K562 (cell line): ENCODE data around the gene RREB1. TPM values are rescaled to one million over a fixed set of nuclear protein-coding genes. Genes with fewer than 3 reads are reported as not detected.

Experiments
- ARHGAP35 ChIP-seq: fragments of 450-650 bp; IDR thresholded peaks from 2 replicates; pipeline ENCODE4 v1.6.1; 2018; ENCODE audit not compliant: partially characterized antibody
- CBFB ChIP-seq: sonication (generic); formaldehyde crosslinking; IDR thresholded peaks from 2 replicates; pipeline ENCODE4 v1.4.0; 2020; ENCODE audit warnings: mild to moderate bottlenecking, missing genetic modification reagents
- CBX1 ChIP-seq: sonication (generic); IDR thresholded peaks from 2 replicates; pipeline ENCODE4 v1.6.1; 2016; ENCODE audit warnings: antibody characterized with exemption, low read depth, mild to moderate bottlenecking
- CREM ChIP-seq: IDR thresholded peaks from 2 replicates; pipeline ENCODE4 v1.6.1; 2014; ENCODE audit warnings: antibody characterized with exemption, low read depth
- EHMT2 ChIP-seq: fragments of 450-650 bp; IDR thresholded peaks from 2 replicates; pipeline ENCODE4 v1.6.1; 2018; ENCODE audit warnings: antibody characterized with exemption
- FOXJ3 ChIP-seq: sonication (generic); formaldehyde crosslinking; IDR thresholded peaks from 2 replicates; pipeline ENCODE4 v1.4.0; 2020; ENCODE audit warnings: mild to moderate bottlenecking, missing genetic modification reagents
- FOXK2 ChIP-seq, 2 experiments: fragments of 450-650 bp; IDR thresholded peaks in 1 of 2; conservative IDR thresholded peaks in 1 of 2; 2 replicates each; pipeline ENCODE4 v1.6.1; 2016; ENCODE audit warnings: low read depth in 2 of 2, mild to moderate bottlenecking in 1 of 2
- GABPB2 ChIP-seq: fragments of 250-450 bp; sonication (Bioruptor Pico); conservative IDR thresholded peaks from 2 replicates; pipeline ENCODE4 v1.5.1; 2021; ENCODE audit warnings: mild to moderate bottlenecking
- HLTF ChIP-seq: fragments of 450-650 bp; IDR thresholded peaks from 2 replicates; pipeline ENCODE4 v1.6.1; 2016
- HMGN3 ChIP-seq: IDR thresholded peaks from 2 replicates; pipeline ENCODE4 v1.6.1; 2011; ENCODE audit warnings: borderline replicate concordance, low read depth, mild to moderate bottlenecking, mixed read lengths, low read length; ENCODE audit not compliant: insufficient read length; ENCODE audit errors: extremely low read depth
- NR2C2 ChIP-seq, 2 experiments: fragments of 200-800 bp in 1 of 2; sonication (Bioruptor generic) in 1 of 2; sonication (generic) in 1 of 2; formaldehyde crosslinking in 1 of 2; IDR thresholded peaks; 2 replicates each; pipeline versions ENCODE4 v1.6.1 to v1.8.0; 2016 to 2022; ENCODE audit warnings: mild to moderate bottlenecking in 1 of 2, missing compliant biosample characterization in 1 of 2, missing genetic modification characterization in 1 of 2, missing genetic modification reagents in 1 of 2
- PCBP1 ChIP-seq: fragments of 200-400 bp; formaldehyde crosslinking; IDR thresholded peaks from 2 replicates; pipeline ENCODE4 v1.6.1; 2018; ENCODE audit warnings: mild to moderate bottlenecking, low read depth, low read length; ENCODE audit not compliant: poor library complexity, severe bottlenecking
- RFX5 ChIP-seq: IDR thresholded peaks from 2 replicates; pipeline ENCODE4 v1.6.1; 2011; ENCODE audit warnings: low read depth, mild to moderate bottlenecking, improper control_type of control experiment, low read length
- SLC30A9 ChIP-seq: fragments of 250-450 bp; sonication (Bioruptor Pico); IDR thresholded peaks from 2 replicates; pipeline ENCODE4 v1.8.0; 2022; ENCODE audit warnings: mild to moderate bottlenecking, moderate library complexity
- SMARCC2 ChIP-seq: fragments of 450-650 bp; IDR thresholded peaks from 2 replicates; pipeline ENCODE4 v1.6.1; 2017; ENCODE audit warnings: antibody characterized with exemption, moderate library complexity, mild to moderate bottlenecking, low read depth
- USF2 ChIP-seq: sonication (generic); formaldehyde crosslinking; IDR thresholded peaks from 2 replicates; pipeline ENCODE4 v1.5.0; 2020; ENCODE audit warnings: missing genetic modification reagents
- ZNF431 ChIP-seq: sonication (generic); formaldehyde crosslinking; IDR thresholded peaks from 2 replicates; pipeline ENCODE4 v1.8.0; 2022; ENCODE audit warnings: mild to moderate bottlenecking, missing genetic modification reagents
- ZNF583 ChIP-seq: fragments of 250-450 bp; sonication (Bioruptor Pico); IDR thresholded peaks from 2 replicates; pipeline ENCODE4 v1.4.0; 2020
- ZNF589 ChIP-seq: fragments of 200-800 bp; sonication (Bioruptor generic); IDR thresholded peaks from 2 replicates; pipeline ENCODE4 v1.6.1; 2016; ENCODE audit warnings: low read depth, missing genetic modification characterization, missing compliant biosample characterization
- ZNF592 ChIP-seq: fragments of 450-650 bp; IDR thresholded peaks from 2 replicates; pipeline ENCODE4 v1.6.1; 2017; ENCODE audit warnings: antibody characterized with exemption, mild to moderate bottlenecking
- ZNF764 ChIP-seq: fragments of 250-450 bp; sonication (Bioruptor Pico); IDR thresholded peaks from 2 replicates; pipeline ENCODE4 v1.4.0; 2020; ENCODE audit warnings: low read depth, mild to moderate bottlenecking, moderate library complexity
- ZNF77 ChIP-seq: fragments of 250-450 bp; sonication (Bioruptor Pico); IDR thresholded peaks from 2 replicates; pipeline ENCODE4 v1.5.0; 2020
- ZNF830 ChIP-seq: fragments of 250-450 bp; sonication (Bioruptor Pico); IDR thresholded peaks from 2 replicates; pipeline ENCODE4 v1.5.0; 2021; ENCODE audit warnings: mild to moderate bottlenecking
- polyA plus RNA-seq, 8 experiments: library from polyadenylated mRNA; depleted of rRNA in 4 of 8; stranded (reverse) in 5 of 8; unstranded in 3 of 8; fragments of >200 nt; fragmentation: Nextera tagmentation in 2 of 8; fragmentation: Illumina TruSeq in 1 of 8; extraction: Ambion mirVana in 2 of 8; extraction: Trizol in 1 of 8; gene quantifications; 2 replicates each; pipeline versions ENCODE4 v1.2.1 to v1.2.3, GENCODE V29; 2011 to 2014; ENCODE audit warnings: inconsistent platforms in 1 of 8, missing spikeins in 1 of 8
- total RNA-seq, 7 experiments: library from RNA; depleted of rRNA in 6 of 7; stranded (reverse); fragments of >200 nt in 6 of 7; fragmentation: Illumina TruSeq in 2 of 7; extraction: Trizol in 2 of 7; gene quantifications; 2 replicates each; pipeline versions ENCODE4 v1.2.1 to v1.2.3, GENCODE V29; 2011 to 2021; ENCODE audit warnings: low replicate concordance in 1 of 7
- TF ChIP-seq, protein P1 (sequence below): fragments of 450-650 bp; formaldehyde crosslinking; IDR thresholded peaks from 2 replicates; pipeline ENCODE4 v1.4.0; 2020; ENCODE audit warnings: mild to moderate bottlenecking, moderate library complexity

The RREB1 gene
- total and polyA plus RNA-seq, 9 of the 15 experiments (the other 6 are each of a cell fraction or from before 2014, with no cell fraction given) = 3.3 to 64.2 (median 19.3) TPM

DNA sequence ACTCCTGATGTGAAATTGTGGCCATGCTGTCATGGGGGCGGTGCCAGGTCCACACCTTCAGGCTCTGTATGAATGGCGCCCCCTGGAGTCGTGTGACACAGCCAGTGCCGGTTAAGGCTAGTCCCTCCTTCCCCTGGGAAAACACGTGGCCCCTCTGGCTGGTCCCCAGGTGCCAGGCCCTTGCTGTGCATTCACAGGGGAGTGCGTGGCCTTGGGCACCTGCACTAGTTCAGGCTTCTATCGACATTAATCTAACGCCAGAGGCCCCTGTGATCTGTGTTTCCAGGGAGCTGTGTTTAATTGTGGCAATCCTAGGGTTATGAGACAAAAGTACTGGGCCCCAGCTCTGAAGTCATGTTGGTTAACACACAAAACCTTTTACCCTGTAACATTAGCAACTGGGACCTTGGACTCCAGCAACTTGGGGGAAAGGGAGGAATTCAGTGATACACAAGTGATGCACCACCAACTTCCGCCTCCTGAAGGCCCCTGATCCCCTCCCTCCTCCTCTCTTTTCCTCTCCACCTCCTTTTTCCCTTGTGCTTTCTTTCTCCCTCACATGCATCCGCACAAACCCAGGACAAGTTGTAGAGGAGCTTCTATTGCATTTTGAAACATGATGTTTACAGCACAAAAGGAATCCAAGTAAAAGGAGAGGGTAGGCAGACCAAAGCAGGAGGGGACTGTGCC is 131.3 kb downstream of the RREB1 start (continued):
- TF ChIP-seq USF2 (CRISPR knock-in tag) = peak; percentile 67
- TF ChIP-seq ZNF431 (CRISPR knock-in tag) = no peak
- TF ChIP-seq ARHGAP35 = no peak
- TF ChIP-seq ZNF830 (CRISPR knock-in tag) = no peak
- TF ChIP-seq ZNF592 = peak; percentile 92
- no peak for TF ChIP-seq ZNF77 (CRISPR knock-in tag)
- no peak for TF ChIP-seq RFX5
- TF ChIP-seq HLTF = no peak
- TF ChIP-seq ZNF589 (CRISPR knock-in tag) = no peak
- no peak for TF ChIP-seq ZNF583 (CRISPR knock-in tag)
- no peak for TF ChIP-seq HMGN3
- no peak for TF ChIP-seq NR2C2 (CRISPR knock-in tag; IDR thresholded peaks at IDR 0.05)
- TF ChIP-seq NR2C2 (tag; IDR thresholded peaks at IDR 0.05) = no peak
- TF ChIP-seq CBFB (CRISPR knock-in tag) = no peak
- peak; percentile 85 for TF ChIP-seq CREM
- no peak for TF ChIP-seq GABPB2 (CRISPR knock-in tag)
- TF ChIP-seq EHMT2 = no peak
- TF ChIP-seq SLC30A9 (CRISPR knock-in tag) = no peak
- TF ChIP-seq PCBP1 = no peak
- no peak for TF ChIP-seq SMARCC2
- TF ChIP-seq FOXJ3 = no peak
- TF ChIP-seq FOXK2 (conservative IDR thresholded peaks at IDR 0.05 in 1 of 2, IDR thresholded peaks at IDR 0.05 in 1 of 2; ENCODE audit: low read depth in 2 of 2) = peak; percentile 34 to 38; a peak in 1 of 4 replicates
- TF ChIP-seq CBX1 = no peak
- TF ChIP-seq, protein P1, sequence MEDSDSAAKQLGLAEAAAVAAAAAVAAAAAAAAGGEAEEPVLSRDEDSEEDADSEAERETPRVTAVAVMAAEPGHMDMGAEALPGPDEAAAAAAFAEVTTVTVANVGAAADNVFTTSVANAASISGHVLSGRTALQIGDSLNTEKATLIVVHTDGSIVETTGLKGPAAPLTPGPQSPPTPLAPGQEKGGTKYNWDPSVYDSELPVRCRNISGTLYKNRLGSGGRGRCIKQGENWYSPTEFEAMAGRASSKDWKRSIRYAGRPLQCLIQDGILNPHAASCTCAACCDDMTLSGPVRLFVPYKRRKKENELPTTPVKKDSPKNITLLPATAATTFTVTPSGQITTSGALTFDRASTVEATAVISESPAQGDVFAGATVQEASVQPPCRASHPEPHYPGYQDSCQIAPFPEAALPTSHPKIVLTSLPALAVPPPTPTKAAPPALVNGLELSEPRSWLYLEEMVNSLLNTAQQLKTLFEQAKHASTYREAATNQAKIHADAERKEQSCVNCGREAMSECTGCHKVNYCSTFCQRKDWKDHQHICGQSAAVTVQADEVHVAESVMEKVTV = peak; percentile 65
- no peak for TF ChIP-seq ZNF764 (CRISPR knock-in tag)
